T-helper 22 cell (primary cell): ENCODE results near the gene RNASE4.

Experiments
- DNase-seq: peaks from one replicate; pipeline ENCODE4 v3.0.0-alpha.2; 2020; ENCODE audit warnings: low read depth

RNASE4 gene

DNA sequence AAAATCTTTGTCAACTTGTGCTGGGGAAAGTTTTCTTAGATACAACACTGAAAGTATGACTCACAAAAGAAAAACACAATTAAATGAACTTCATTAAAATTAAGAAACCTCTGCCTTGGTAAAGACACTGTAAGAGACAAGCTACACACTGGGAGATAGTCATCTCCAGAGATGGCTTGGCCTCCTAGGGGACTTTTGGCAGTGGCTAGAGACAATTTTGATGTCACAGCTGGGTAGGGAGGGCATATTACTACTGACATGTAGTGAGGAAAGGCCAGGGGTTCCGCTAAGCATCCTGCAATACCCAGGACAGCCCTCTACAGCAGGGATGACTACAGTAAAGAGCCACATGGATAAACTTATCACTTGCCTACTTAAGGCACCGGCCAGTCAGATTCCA is 8.7 kb upstream of the RNASE4 start:
- DNase-seq: no peak

DNA sequence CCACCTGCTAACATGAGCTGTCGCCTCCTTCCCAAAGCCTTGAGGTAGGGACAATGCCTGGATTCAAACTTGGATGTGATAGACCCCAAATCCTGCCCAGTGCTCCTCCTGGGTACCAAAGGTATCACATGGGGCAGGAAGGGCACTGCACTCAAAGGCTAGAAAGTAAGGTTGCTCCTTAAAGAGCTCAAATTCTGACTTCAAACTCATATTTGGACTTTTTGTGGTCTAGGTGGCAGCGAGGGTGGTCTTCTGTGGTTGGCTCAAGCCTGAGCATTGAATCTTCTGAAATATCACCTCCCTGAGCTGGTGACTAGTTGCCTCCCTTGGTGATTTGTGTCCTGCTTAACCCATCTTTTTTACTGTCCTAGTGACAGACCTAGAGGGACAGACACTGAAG is 8.3 kb upstream of the RNASE4 start:
- no peak for DNase-seq

DNA sequence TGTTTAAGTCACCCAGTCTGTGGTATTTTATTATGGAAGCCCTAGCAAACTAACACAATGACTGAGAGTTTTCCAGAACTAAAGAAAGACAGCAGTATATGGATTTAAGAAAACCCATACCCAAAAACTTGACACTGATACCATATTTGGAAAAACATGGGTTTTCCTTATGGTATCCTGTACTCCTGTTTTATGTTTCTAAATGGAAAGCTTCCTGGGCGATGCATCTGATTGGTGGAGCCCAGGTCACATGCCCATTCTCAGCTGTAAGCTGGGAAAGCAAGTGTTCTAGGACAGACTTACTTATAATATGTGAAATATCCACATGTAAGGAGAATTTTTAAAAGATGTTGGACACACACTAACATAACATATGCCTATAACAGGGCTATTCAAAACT is 4.5 kb upstream of the RNASE4 start:
- DNase-seq: no peak

DNA sequence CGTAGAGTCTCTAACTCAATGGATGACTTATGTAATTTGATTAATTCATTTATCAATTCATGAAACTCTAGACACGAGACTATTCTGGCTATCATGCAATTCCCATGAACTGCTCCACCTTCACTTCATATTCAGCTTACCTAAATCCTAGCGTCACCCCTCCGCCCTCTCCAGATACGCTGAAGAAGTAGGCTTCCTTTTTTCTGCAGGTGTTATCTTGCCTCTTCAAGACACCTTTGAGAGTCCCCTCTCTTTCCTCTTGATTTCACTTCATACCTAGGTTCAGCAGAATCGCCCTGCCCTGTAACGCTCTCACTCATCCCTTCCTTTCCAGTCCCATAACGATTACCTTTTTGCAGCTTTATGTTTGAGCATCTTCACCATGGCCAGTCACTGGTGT is 4.0 kb upstream of the RNASE4 start:
- no peak for DNase-seq

DNA sequence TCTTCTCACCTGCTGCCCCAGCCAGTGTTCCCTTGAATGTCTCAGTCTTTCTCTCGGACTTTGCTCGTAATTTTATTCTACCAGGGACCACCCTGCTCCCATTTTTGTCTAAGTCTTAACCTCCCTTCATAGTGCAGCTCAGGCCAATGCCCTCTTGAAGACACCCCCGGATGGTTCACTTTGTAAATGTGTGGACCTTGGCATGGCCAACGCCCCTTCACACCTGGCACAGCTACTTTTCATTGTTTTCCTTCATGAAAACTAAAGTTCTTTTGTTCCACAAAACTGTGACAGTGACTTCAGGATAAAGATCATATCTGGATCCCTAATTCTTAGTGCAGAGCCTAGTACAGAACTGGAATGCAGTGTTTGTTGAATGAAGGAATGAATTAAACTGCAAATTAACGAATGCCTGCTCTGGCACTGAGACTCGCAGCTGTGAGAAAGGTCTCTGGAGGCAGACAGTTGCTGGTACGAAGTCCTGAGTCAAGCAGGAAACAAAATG is 3.5 kb upstream of the RNASE4 start:
- DNase-seq: no peak

DNA sequence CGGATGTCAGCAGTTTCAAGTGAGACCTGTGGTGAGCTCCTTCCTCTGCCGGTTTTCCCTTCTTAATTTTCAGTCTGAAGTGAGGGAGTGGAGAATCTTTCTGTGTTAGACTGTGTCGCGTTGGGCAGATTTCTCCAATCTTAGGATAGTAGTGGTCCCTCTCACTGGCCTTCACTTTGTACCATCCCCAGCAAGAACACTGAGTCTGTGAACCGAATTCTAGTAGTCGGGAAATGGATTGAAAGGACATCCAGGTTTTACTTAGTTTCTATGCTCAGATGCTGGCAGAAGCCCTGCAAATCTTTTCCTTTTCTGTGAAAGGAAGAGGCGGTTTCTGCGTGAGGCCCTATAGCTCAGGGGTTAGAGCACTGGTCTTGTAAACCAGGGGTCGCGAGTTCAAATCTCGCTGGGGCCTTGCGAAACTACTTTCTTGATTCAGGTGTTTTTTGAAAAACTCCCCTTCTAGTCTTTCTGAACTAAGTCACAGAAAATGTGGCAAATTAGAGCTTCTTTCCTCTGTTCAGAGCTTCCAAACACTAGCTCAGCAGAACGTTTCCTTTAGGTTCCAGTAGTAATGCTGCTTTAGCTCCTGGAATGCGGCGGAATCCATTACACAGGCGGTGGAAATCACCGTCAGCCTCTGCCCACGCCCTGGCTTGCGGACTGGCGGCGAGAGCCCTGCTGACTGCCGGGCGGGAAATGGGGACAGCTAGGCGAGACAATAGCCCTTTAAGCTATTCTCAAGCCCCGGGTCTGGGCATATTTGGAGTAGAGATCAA is 2.8 kb upstream of the RNASE4 start:
- DNase-seq: peak; percentile 70

DNA sequence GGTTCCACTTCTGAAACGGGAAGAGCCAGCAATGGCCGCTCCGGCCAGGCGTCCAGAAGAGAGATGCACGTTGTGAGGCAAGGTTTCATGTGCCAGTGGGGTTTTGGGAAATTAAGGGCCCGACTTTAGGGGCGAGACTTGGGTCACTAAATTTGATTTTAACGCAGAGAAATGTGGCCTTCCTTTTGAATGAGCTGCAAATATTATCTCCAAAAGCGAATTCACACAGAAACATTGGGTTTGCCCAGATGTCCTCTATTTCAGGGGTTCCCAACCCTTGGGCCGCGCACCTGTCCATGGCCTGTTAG is 2.3 kb upstream of the RNASE4 start:
- no peak for DNase-seq

DNA sequence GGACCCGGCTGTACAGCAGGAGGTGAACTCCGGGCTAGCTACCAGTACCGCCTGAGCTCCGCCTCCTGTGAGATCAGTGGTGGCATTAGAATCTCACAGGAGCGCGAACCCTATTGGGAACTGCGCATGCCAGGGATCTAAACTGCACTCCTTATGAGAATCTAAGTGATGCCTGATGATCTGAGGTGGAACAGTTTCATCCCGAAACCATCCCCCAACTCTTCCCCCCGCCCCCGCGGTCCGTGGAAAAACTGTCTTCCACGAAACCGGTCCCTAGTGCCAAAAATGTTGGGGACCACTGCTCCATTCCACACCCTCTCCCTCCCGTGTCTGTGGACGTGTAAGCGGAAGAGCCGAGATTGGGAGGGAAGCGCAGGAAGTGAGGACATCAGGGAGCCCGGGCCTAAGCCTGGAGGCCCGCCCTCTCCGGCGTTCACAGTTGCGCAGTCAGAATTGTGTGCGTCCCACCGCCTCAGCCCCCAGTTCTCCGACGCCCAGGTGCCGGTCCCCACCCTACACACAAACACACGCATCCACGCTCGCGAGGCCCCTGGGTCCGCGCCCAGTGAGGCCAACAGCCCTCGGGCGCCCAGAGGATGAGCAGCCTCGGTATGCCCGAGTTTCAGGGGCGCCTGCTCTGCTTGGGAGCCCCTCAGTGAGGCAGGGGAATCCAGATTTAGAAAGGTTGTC is 1.8 kb upstream of the RNASE4 start:
- peak; percentile 72 for DNase-seq

DNA sequence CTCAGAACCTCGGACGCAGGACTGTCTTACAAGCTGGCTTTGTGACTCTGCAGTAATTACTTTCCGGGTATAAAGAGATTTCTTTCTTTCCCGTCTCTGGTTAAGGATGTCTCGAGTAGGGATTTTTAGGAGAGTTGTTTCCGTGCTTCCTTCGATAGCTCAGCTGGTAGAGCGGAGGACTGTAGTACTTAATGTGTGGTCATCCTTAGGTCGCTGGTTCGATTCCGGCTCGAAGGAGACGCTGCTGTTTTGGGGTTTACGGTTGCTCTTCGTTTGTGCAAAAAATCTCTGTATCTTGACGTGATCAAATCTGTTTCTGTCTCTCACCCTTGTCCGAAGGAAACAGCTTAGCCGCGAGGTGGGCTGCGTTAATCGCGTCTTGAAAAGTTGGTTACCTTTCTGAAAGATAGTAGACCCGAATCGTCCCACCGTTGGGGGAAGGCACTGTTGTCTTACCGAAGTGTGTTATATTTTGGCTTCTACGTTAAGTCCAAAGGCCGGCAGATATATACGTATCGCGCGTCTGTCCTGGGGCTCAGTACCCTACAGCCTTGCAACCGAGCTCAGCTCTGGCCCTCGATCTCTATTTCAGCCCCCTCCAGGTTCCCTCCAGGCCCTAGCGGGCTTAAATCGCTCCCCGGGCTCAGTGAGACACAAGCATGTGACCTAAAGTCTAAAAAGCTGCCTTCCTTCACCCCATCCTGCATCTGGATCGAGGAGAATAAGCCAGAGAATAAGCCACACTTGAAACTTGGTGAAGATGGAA is 1.1 kb upstream of the RNASE4 start:
- peak; percentile 50 for DNase-seq

DNA sequence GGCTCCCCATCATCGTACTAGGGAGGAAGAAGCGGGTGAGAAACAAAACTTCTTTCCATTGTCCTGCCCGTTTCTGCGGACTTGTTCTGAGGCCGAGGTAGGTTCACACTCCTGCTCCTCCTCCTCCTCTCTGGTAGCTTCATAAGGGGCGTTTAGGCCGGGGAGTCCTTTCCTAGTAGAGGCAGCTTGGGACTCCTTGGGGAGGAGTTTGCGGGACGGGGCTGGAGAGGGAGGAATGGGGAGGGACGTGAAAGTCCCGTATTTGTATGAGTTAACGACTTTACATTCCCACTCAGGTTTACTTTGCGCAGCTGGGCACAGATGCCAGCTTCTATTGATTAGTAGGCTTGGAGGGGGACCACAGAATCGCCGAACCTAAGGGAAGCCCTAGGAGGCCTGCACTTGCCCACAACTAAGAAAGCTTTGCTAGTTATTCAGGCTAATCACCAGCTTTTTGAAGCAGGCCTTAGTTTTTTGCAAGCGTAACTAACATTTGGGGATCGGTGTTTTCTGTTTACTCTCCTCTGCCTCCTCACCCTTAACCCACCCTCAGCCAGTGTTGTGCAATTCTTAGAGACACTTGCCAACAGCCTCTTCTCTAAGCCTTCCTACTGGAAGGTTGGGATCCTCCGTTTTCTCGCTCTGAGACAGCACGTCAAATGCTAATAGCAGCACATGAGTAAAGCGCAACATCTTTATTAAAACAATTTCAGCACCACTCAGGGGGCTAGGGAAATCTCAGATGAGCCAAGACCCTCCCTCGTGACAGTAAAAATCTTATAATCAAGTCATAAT is 499 bp downstream of the RNASE4 start:
- no peak for DNase-seq

DNA sequence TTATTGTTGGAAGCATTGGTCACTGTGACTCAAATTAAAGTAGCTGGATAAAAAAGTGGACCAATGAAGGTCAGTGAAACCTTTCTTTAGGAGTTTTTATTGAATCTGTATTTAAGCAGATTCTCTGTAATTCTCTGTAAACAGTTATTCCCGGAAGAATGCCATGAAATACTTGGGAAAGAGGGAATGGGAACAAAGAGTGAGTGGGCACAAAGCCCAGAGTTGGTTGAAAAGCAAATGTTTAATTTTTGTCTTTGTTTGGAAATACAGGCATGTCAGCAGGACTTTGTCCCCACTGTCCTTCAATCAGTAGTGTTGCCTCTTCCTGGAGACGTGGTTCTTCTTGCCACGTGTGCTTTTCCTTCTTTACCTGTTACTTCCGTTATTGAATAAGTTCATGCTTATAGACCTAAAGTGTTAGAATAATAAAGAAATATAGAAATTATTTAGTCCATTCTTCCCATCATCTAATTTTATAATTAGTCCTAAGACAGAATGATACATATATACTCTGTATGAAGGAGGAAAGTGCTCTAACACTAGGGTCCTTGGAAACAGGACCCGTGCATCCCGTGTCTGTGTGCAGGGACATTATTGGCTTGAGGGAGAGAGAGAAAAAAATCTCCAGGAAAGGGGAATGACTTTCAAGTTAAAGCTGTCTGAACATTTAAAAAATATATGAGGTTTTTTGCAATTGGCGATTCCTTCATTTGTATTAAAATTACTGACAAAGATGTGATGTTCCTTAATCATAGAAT is 2.2 kb downstream of the RNASE4 start:
- DNase-seq: no peak

DNA sequence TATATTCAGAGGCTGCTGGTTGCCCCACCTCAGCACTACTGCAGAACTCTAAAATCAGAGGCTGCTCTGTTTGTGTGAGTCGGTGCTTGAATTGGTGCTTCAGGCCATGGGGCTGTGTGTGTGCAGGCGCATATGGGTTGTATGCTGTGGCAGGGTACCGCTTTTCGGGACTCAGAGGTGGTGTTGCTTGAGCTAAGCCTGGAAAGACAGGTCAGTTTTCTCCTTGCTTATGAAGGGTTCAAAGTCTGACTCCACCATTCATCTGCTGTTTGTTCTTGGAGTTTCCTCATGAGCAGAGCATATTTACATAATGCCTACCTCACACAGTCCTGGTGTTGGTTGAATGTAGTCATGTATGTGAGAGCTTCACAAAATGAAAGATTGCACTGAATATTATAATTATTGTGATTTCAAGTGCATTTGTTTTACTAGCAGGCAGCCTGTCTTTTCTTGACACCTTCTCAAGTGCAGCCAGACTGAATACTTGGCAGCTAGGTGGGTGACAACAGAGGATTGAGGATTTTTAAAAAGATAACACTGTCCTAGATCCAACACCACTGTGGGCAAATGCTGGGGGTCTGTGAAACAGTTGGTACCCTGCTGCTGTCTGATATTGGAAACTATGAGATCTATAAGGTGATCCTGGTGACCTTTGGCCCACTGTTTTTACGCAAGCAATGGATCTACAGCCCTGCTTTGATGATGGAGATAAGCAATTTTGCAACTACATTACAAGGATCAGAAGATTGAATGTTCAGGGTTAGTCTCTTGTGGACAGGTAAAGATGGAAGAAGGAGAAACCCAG is 3.2 kb downstream of the RNASE4 start:
- no peak for DNase-seq

DNA sequence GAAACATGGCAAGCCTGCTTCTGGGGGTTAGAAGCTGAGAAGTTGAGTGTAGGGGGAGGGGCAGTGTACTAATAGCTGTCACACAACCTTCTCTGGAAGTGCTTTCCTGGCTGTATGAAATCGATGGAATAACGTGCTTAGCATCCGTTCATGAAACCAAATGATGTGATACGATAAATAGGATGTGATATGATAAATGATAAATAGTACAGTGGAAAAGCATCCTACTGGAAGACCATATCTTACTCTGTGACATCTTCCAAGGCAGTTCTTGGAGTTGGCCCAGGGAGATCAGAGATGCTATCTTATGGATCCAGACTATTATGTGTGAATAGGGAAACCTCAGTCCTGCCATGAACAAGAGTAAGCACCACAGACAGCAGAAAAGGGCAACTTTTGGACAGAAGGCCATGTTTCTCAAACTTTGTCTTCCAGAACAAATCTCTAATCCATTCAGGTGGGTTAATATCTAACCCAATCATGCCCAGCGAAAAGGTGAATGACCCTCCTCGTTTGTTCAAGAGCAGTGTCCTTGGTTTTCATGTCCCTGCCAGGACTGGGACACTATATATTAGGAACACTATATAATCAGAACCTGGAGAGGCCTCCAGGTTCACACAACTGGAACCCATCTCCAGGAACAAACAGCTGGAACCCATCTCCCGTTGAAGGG is 3.9 kb downstream of the RNASE4 start, which contains the start of gene ANG:
Gene ANG, plus strand, starts transcription at position 598 of the 673 bp plus-strand sequence. CDS start 4,801 bp downstream, outside the sequence.
- DNase-seq: no peak

DNA sequence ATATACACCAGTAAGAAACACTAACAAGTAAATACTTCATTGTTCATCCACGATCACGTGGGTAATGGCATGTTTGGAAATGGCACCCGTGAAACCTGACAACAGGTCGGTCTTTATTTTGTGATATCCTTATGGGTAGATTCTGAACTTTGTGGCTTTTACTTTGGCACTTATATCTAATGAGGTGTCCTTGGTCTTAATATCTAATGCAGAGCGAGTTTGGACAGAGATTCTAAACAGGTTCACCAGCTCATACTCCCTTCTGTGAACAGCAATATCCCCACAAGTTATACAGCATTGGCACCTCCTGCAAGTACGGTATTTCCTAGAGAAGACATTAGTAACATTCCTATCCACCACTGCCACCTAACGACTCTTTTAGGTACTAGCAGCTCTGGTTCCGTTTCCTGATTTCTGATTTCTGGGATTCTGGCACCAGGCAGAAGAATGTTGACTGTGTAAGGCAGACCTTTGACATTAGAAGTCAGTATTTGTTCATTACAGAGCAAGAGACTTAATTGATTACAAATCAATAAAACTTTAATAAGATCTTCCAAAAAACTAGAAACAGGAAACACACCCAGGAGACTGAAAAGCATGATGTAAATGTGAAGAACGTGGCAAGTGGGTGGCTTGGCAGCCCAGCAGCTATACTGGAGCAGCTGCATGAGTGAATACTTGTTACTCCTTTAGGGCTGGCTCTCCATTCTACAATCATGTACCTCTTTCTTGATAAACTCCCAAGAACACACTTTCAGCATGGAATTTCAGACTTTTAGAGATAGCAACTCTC is 6.7 kb downstream of the RNASE4 start:
- peak; percentile 4 for DNase-seq

DNA sequence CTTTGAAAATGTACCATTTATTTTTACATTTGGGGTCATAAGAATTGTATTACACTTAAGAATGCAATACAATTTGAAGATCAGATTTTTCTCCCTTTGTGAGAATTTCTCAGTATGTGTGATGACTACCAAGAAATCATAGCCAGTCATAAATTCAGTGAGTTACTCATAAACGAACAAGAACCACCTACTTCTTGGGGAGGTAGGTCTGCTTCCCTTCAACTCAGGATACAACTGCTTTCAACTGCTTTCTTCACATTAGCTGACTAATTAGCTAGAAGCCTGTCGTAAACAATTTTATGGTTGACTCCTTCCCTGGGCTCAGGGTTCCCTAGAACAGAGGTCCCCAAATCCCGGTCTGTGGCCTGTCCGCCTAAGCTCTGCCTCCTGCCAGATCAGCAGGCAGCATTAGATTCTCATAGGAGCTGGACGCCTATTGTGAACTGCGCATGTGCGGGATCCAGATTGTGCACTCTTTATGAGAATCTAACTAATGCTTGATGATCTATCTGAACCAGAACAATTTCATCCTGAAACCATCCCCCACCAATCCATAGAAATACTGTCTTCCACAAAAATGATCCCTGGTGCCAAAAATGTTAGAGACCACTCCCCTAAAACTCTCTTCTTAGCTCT is 7.9 kb downstream of the RNASE4 start:
- DNase-seq: no peak

DNA sequence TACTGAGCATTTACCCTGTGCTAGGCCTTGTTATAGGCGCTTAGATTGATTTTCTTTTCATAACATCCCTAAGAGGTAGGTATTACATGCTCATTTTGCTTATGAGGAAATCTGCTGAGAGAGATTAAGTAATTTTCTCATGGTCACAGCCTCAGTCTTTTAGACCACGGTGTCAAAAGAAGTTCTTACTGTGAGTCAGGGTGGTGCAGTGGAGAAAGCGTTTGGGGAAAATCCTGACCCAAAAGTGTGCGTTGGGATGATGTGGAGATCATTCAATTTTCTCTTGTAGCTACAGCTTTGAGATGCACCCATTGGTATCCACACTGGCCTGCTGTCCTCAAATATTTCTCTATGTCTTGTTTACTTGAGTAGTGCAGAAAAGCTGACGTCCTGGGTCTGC is 12.4 kb downstream of the RNASE4 start:
- no peak for DNase-seq

DNA sequence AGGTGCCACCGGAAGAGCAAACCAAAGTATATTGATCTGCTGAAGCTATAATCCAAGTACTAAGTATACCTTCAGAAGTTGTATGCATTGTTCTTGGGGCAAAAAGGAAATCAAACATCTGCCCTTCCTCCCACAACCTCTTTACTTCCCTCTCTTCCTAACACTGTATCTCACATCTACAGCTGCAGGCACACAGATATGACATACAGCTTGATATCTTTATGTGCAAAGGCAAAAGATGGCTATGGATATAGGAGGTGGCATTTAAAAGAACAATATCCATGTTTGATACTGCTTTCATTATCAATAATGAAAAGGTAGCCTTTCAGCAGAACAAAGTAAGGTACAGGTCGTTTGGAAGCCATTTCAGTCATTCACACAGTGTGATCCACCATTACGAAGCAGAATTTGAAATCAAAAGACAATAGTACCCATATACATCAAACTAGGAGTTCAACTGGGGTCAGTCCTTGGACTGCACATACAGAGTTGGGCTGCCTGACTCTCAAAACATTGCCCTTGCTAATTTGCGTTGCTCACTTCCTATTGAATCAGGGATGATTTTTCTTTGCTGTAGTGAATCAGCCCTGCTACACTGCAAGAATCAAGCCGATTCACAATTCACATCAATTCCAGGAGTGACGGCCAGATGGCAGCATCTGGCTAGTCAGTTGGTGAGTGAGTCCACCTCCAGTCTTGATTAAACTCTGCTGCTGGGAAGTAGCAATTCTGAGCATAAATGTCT is 13.1 kb downstream of the RNASE4 start:
- peak; percentile 26 for DNase-seq

DNA sequence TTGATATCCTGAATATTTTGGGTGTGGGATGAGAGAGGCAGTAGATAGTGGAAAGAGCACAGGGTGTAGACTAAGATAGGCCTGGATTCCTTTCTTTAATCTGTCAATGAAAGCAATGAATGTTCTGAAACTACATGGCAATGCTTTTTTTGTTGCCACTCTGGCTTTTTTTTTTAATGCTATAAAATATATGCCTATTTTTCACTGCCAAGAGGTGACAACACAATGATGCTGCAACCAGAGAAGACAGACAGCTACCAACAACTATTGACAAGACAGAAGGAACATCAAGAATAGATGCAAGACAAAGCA is 13.6 kb downstream of the RNASE4 start:
- DNase-seq: no peak
